Measurements from ENCODE around the gene PNMA8C. TPM values are rescaled to one million over a fixed set of nuclear protein-coding genes. Genes with fewer than 3 reads are reported as not detected.

Gene PNMA8C
- total RNA-seq, 2 donors from 2014 or later: not detected

DNA sequence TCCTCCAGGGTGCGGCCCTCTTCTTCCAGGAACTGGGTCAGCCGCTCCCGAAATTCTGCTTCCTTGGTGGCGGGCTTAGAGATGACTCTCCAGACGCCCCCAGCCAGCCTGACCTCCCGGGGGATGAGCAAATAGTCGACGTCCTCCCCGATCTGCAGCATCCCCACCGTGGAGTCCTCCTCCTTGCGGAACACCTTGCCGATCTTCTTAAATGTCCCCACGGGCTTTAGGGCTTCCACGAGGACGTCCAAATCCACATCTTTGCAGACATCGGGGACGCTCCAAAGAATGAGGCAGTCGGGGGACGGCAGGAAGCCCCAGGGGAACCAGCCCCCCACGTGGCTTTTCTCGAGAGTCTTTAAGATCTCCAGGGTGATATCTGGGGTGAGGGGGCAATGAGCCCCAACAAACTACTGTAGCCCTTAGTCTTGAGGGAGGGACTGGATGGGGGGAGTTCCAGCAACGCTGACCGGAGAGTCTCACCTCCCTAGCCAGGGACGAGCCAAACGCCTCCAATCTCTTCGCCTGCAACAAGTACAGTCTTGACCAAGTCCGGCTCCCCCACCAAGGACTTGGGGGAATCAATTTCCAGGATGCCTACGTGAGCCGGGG, 16.0 kb downstream of the PNMA8C start:
- Mint-ChIP-seq H3K4me1 (ENCODE audit: low read depth in 2 of 2) (peaks cover 0 to 6% of the 10 kb centered on the region in 2 donors), H3K4me3 (no peak overlapping the region), H3K27ac (no peak overlapping the region), H3K27me3 (peaks cover 36 to 50% of the 10 kb centered on the region in 2 donors), H3K9me3 (no peaks in the 10 kb centered on the region), H3K36me3 (no peaks in the 10 kb centered on the region)
- ATAC-seq (no peak), DNase-seq (ENCODE audit: low spot score) (no peak)

DNA sequence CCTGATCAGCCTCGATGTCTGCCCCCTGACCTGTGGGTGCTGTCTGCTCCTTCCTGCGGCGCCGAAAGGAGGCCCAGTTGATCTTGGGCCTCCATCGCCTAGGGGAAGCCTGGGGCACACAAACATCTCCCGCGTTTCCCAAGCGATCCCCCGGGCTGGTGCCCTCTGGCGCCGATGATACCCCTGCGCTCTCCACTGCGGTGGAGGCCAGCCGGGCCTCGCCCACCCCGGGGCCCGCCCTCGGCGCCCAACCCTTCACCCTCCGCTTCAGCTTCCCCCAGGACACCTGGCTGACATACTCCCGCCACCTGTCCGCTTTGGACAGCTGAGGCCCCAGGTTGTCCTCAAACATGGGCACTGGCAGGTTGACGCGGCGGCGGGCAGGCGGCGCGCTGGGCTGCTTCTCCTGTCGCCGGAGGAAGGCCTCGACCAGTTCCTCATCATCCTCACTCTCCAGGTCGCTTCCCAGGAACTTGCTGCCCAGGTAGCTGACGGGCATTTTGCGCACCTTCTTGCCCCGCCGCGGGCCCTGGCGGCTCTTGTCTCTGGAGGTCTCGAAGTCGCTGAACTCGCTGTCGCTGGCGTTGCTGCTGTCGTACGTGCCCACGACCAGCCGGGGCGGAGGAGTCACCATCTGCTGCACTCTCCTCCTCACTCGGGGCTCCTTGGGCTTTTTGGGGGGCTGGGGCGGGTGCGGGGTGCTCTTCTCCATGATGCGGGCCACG, 16.6 kb downstream of the PNMA8C start:
- DNase-seq (ENCODE audit: low spot score): no peak
- H3K4me1 Mint-ChIP-seq (ENCODE audit: low read depth in 2 of 2): peaks cover 0 to 6% of the 10 kb centered on the region in 2 donors
- H3K27me3 Mint-ChIP-seq: peaks cover 40 to 55% of the 10 kb centered on the region in 2 donors
- no peaks in the 10 kb centered on the region for H3K36me3 Mint-ChIP-seq
- no peak overlapping the region for H3K4me3 Mint-ChIP-seq
- ATAC-seq: no peak
- no peak overlapping the region for H3K27ac Mint-ChIP-seq
- H3K9me3 Mint-ChIP-seq: no peaks in the 10 kb centered on the region

DNA sequence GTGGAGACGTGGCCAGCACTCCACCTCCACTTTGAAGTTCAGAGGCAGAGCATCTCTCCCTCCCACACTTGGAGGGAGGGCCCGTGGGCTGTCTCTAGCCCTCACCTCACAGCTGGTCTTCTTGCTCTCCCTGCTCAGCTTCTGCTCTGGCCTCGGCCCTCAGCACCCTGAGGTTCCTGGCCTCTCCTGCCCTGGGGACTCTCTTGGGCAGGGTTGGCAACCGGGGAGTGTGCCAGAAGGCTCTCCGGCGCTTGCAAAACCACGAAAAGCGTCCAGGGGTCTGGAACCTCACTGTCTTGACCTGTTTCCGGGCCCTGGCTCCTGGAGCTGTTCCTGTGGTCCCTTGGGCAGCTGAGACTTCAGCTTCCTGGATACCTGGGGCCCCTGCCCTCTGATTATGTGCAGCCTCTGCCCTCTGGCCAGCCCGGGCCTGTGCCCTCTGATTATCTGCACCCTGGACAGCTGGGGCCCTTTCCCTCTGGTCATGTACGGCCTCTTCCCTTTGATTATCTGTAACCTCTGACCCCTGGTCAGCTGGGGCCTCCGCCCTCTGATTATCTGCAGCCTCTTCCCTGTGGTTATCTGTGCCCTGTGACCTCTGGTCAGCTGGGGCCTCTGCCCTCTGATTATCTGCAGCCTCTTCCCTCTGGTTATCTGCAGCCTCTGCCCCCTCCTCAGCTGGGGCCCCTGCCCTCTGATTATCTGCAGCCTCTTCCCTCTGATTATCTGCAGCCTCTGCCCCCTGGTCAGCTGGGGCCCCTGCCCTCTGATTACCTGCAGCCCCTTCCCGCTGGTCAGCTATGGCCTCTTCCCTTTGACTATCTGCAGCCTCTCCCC, 17.4 kb downstream of the PNMA8C start:
- H3K4me3 Mint-ChIP-seq: no peak overlapping the region
- DNase-seq (ENCODE audit: low spot score): no peak
- H3K36me3 Mint-ChIP-seq: no peaks in the 10 kb centered on the region
- H3K4me1 Mint-ChIP-seq (ENCODE audit: low read depth in 2 of 2): peaks cover 0 to 6% of the 10 kb centered on the region in 2 donors
- no peak for ATAC-seq
- no peaks in the 10 kb centered on the region for H3K9me3 Mint-ChIP-seq
- no peak overlapping the region for H3K27ac Mint-ChIP-seq
- H3K27me3 Mint-ChIP-seq: peaks cover 41 to 48% of the 10 kb centered on the region in 2 donors

DNA sequence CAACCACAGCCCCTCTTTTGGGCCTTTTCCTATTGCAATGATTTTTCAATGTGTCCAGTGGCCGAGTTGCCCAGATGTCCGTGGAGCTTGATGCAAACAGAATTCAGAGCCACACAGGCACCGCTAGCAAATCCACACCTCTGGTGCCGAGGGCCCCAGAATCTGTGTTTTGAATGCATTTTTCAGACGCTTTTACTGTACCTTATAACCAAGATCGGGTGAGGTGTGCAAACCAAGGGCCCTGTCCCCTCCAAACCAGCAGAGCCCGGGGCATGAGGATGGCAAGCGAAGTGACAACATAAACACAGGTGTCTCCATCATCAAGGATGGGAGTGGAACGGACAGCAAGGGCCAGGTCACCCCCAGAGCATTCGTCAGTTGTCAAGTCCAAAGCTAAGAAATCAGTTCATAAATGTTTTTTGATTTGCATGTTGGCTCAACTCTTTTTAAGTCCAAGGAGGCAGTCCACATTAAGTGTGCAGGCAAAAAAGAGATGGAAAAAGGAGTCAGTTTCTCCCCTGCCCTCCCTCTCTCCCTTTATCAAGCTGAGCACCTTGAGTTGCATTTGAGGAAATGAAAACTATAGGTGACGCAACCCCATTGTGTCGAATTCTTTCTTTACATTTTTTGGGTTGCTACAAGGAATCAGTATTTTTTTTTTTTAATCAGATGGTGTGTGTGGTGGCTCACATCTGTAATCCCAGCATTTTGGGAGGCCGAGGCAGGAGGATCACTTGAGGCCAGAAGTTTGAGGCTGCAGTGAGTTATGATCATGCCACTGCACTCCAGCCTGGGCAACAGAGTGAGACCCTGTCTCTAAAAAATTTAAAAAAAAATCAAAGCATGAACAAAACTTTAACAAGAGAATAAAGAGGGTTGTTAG, 18.3 kb downstream of the PNMA8C start:
- ATAC-seq (no peak), DNase-seq (ENCODE audit: low spot score) (no peak)
- H3K27me3 Mint-ChIP-seq: peaks cover 36 to 40% of the 10 kb centered on the region in 2 donors
- H3K9me3 Mint-ChIP-seq: no peaks in the 10 kb centered on the region
- H3K4me1 Mint-ChIP-seq (ENCODE audit: low read depth in 2 of 2): peaks cover 0 to 6% of the 10 kb centered on the region in 2 donors
- no peak overlapping the region for H3K27ac Mint-ChIP-seq
- no peak overlapping the region for H3K4me3 Mint-ChIP-seq
- H3K36me3 Mint-ChIP-seq: no peaks in the 10 kb centered on the region

- Mint-ChIP-seq H3K4me1 (ENCODE audit: low read depth in 2 of 2) (peaks cover 4 to 11% of the 10 kb centered on the region in 2 donors), H3K9me3 (no peaks in the 10 kb centered on the region), H3K27me3 (peaks cover 39 to 41% of the 10 kb centered on the region in 2 donors), H3K4me3 (no peak overlapping the region), H3K27ac (no peak overlapping the region), H3K36me3 (no peaks in the 10 kb centered on the region)
- ATAC-seq (no peak), DNase-seq (ENCODE audit: low spot score) (no peak)
Measured at GRCh38 chr19:46409191-46409590, 19.5 kb downstream of the PNMA8C start.

- H3K9me3 Mint-ChIP-seq: no peaks in the 10 kb centered on the region
- DNase-seq (ENCODE audit: low spot score) (no peak), ATAC-seq (no peak)
- H3K27me3 Mint-ChIP-seq: peaks cover 43 to 46% of the 10 kb centered on the region in 2 donors
- H3K27ac Mint-ChIP-seq: no peak overlapping the region
- no peak overlapping the region for H3K4me3 Mint-ChIP-seq
- H3K36me3 Mint-ChIP-seq: no peaks in the 10 kb centered on the region
- peaks cover 8 to 16% of the 10 kb centered on the region in 2 donors for H3K4me1 Mint-ChIP-seq (ENCODE audit: low read depth in 2 of 2)
Measured at GRCh38 chr19:46408664-46409039, 20.1 kb downstream of the PNMA8C start.

GRCh38 chr19:46407856-46408663, 20.7 kb downstream of the PNMA8C start:
- Mint-ChIP-seq H3K27ac (no peak overlapping the region), H3K4me1 (ENCODE audit: low read depth in 2 of 2) (peaks cover 8 to 18% of the 10 kb centered on the region in 2 donors), H3K36me3 (no peaks in the 10 kb centered on the region), H3K9me3 (no peaks in the 10 kb centered on the region), H3K27me3 (peaks cover 46 to 50% of the 10 kb centered on the region in 2 donors), H3K4me3 (no peak overlapping the region)
- DNase-seq (ENCODE audit: low spot score) (no peak), ATAC-seq (peak in 1 of 2 donors; percentile 5)

DNA sequence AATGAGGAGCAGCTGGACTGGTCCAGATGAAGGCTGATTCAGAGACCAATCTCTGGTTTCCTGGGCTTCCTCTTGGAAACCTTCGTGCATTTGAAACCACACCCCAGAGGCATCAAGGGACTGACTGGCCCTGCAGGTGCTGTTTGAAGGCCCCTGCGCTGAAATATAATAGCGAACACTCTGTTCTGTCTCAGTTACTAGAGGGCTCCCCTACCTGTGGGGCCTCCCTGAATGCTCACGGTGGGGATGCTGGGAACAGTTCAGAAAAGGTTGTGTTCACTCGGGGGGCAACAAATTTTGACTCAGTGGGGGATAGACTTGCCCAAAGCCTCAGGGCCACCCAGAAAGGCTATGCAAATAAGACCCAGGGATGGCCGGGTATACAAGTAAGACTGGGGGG, 21.8 kb downstream of the PNMA8C start:
- H3K36me3 Mint-ChIP-seq: no peaks in the 10 kb centered on the region
- no peaks in the 10 kb centered on the region for H3K9me3 Mint-ChIP-seq
- no peak overlapping the region for H3K4me3 Mint-ChIP-seq
- peaks cover 46 to 54% of the 10 kb centered on the region in 2 donors for H3K27me3 Mint-ChIP-seq
- H3K27ac Mint-ChIP-seq: no peak overlapping the region
- DNase-seq (ENCODE audit: low spot score) (no peak), ATAC-seq (no peak)
- peaks cover 8 to 23% of the 10 kb centered on the region in 2 donors for H3K4me1 Mint-ChIP-seq (ENCODE audit: low read depth in 2 of 2)

GRCh38 chr19:46404753-46405468, 23.8 kb downstream of the PNMA8C start:
- no peak for DNase-seq (ENCODE audit: low spot score)
- H3K27me3 Mint-ChIP-seq: peaks cover 36 to 46% of the 10 kb centered on the region in 2 donors
- H3K4me3 Mint-ChIP-seq: peak overlapping the region; percentile 71
- H3K4me1 Mint-ChIP-seq (ENCODE audit: low read depth in 2 of 2): peaks cover 8 to 23% of the 10 kb centered on the region in 2 donors
- no peaks in the 10 kb centered on the region for H3K36me3 Mint-ChIP-seq
- no peaks in the 10 kb centered on the region for H3K9me3 Mint-ChIP-seq
- ATAC-seq: no peak
- H3K27ac Mint-ChIP-seq: no peak overlapping the region

- Mint-ChIP-seq H3K27me3 (peaks cover 36 to 46% of the 10 kb centered on the region in 2 donors), H3K36me3 (no peaks in the 10 kb centered on the region), H3K27ac (no peak overlapping the region), H3K9me3 (no peaks in the 10 kb centered on the region), H3K4me3 (peak overlapping the region; percentile 71), H3K4me1 (ENCODE audit: low read depth in 2 of 2) (peaks cover 8 to 23% of the 10 kb centered on the region in 2 donors)
- no peak for DNase-seq (ENCODE audit: low spot score)
- peak; percentile 38 to 45 for ATAC-seq
Measured at GRCh38 chr19:46404055-46404752, 24.5 kb downstream of the PNMA8C start.

DNA sequence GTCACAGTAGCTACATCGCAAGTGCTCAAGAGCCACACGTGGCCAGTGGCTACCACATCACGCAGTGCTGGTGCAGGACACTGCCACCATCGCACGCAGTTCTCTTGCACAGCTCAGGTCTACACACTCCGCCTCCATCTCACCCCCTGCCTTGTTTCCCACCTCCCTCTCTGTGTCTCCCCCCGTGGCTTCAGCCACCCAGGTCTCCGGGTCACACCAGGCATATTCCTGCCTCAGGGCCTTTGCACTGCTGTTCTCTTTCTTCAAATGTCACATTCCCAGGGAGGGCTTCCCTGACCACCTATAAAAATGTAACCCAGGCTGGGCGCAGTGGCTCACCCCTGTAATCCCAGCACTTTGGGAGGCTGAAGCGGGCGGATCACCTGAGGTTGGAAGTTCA, 26.0 kb downstream of the PNMA8C start:
- H3K4me3 Mint-ChIP-seq: no peak overlapping the region
- ATAC-seq (peak in 1 of 2 donors; percentile 56), DNase-seq (ENCODE audit: low spot score) (no peak)
- no peak overlapping the region for H3K27ac Mint-ChIP-seq
- no peaks in the 10 kb centered on the region for H3K9me3 Mint-ChIP-seq
- H3K36me3 Mint-ChIP-seq: no peaks in the 10 kb centered on the region
- H3K27me3 Mint-ChIP-seq: peaks cover 24 to 32% of the 10 kb centered on the region in 2 donors
- peaks cover 8 to 18% of the 10 kb centered on the region in 2 donors for H3K4me1 Mint-ChIP-seq (ENCODE audit: low read depth in 2 of 2)
